Tibial nerve (tissue), 4 donors: Measurements from ENCODE around the gene CORO2B. TPM values are rescaled to one million over a fixed set of nuclear protein-coding genes. Genes with fewer than 3 reads are reported as not detected.
"Not testable (repeated sequence)": the region's sequence is repeated elsewhere in the genome, so short reads cannot be mapped to it uniquely, and the experiment has no call there.

ENCODE experiments used
- DNase-seq, 2 donors: peaks; one replicate each; pipeline ENCODE4 v3.0.0-alpha.2; 2019; ENCODE audit warnings: low spot score in 2 of 2
- H3K27ac ChIP-seq, 4 donors: fragments of 200-600 bp; sonication (generic) in 3 of 4; one replicate each; pipeline ENCODE4 v1.5.1; 2017 to 2019; ENCODE audit warnings: mild to moderate bottlenecking in 1 of 4
- H3K27me3 ChIP-seq, 2 donors: fragments of 200-600 bp; sonication (generic) in 1 of 2; one replicate each; pipeline versions ENCODE4 v1.5.1 to v1.6.0; 2017 to 2019
- H3K36me3 ChIP-seq, 3 donors: fragments of 200-600 bp; sonication (generic); one replicate each; pipeline ENCODE4 v1.5.1; 2018 to 2019
- H3K4me1 ChIP-seq, 4 donors: fragments of 200-600 bp; sonication (generic) in 3 of 4; one replicate each; pipeline ENCODE4 v1.5.1; 2017 to 2019
- H3K4me3 ChIP-seq, 4 donors: fragments of 200-600 bp; sonication (generic) in 3 of 4; one replicate each; pipeline ENCODE4 v1.5.1; 2017 to 2019; ENCODE audit warnings: mild to moderate bottlenecking in 1 of 4, moderate library complexity in 1 of 4
- H3K9me3 ChIP-seq, 4 donors: fragments of 200-600 bp; sonication (generic) in 3 of 4; one replicate each; pipeline ENCODE4 v1.5.1; 2017 to 2019
- CTCF ChIP-seq, 5 experiments: fragments of 200-600 bp in 3 of 5; fragments of 450-650 bp in 2 of 5; sonication (generic) in 3 of 5; IDR thresholded peaks; one replicate each; pipeline ENCODE4 v1.5.1; 2016 to 2019; ENCODE audit warnings: antibody characterized with exemption in 5 of 5, mild to moderate bottlenecking in 3 of 5, moderate library complexity in 2 of 5
- EP300 ChIP-seq, 2 donors: sonication (generic); formaldehyde crosslinking; IDR thresholded peaks; one replicate each; pipeline ENCODE4 v1.6.1; 2017; ENCODE audit warnings: antibody characterized with exemption in 2 of 2, mild to moderate bottlenecking in 1 of 2
- POLR2A ChIP-seq, 2 donors: fragments of 450-650 bp; IDR thresholded peaks; one replicate each; pipeline ENCODE4 v1.6.1; 2017; ENCODE audit warnings: antibody characterized with exemption in 2 of 2, mild to moderate bottlenecking in 2 of 2, moderate library complexity in 2 of 2
- WGBS, 2 donors: methylation state at CpG; one replicate each; pipeline ENCODE4 v1.1.5; 2018; 5-methylcytosine and 5-hydroxymethylcytosine counted together
- total RNA-seq, 4 donors: library from RNA; depleted of rRNA; stranded (reverse); fragments of >200 nt; gene quantifications; one replicate each; pipeline ENCODE4 v1.1.0, GENCODE V29; 2016

Gene CORO2B
- total RNA-seq, 4 donors from 2014 or later = 6.3 to 12.6 (median 9.6) TPM

DNA sequence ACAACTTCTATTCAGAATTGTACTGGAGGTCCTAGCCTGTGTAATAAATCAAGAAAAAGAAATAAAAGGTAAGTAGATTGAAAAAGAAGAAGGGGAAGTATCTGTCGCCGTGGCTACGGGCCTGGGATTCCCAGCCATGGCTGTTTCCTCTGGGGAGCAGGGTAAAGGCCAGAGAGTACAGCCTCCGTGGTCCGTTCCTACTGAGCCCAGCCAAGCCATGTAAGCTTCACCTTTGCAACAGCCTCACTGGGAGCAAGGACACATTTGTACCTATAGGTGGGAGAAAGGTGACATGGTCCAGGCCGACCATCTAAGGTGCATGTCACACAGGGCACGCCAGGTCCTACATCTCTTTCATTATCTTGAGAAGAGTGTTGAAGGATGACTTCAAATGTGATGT is 170.6 kb downstream of the CORO2B start:
- DNase-seq = no peak
- WGBS, 2 donors = 77 to 80% methylated on average over 7 of the region's 7 CpGs

GRCh38 chr15:68749793-68750192 is 171.0 kb downstream of the CORO2B start:
- Histone ChIP-seq H3K27me3 (no peaks in the 10 kb centered on the region), H3K9me3 (peaks cover 0 to 3% (median 0%) of the 10 kb centered on the region in 4 donors), H3K27ac (no peak overlapping the region), H3K4me3 (no peak overlapping the region), H3K4me1 (no peaks in the 10 kb centered on the region), H3K36me3 (no peaks in the 10 kb centered on the region)
- WGBS, 2 donors = 60 to 64% methylated on average over 2 of the region's 2 CpGs
- DNase-seq = no peak
- TF ChIP-seq POLR2A (IDR thresholded peaks at IDR 0.05) = no peak
- TF ChIP-seq EP300 (IDR thresholded peaks at IDR 0.05) = no peak
- no peak for TF ChIP-seq CTCF (IDR thresholded peaks at IDR 0.05)

More for the DNA sequence above, 170.6 kb downstream of the CORO2B start:
- TF ChIP-seq CTCF (IDR thresholded peaks at IDR 0.05) (no peak), EP300 (IDR thresholded peaks at IDR 0.05) (no peak), POLR2A (IDR thresholded peaks at IDR 0.05) (no peak)
- H3K4me3 ChIP-seq = no peak overlapping the region
- H3K36me3 ChIP-seq = no peaks in the 10 kb centered on the region
- no peaks in the 10 kb centered on the region for H3K4me1 ChIP-seq
- H3K27ac ChIP-seq = no peak overlapping the region
- peaks cover 0 to 3% (median 0%) of the 10 kb centered on the region in 4 donors for H3K9me3 ChIP-seq
- no peaks in the 10 kb centered on the region for H3K27me3 ChIP-seq

DNA sequence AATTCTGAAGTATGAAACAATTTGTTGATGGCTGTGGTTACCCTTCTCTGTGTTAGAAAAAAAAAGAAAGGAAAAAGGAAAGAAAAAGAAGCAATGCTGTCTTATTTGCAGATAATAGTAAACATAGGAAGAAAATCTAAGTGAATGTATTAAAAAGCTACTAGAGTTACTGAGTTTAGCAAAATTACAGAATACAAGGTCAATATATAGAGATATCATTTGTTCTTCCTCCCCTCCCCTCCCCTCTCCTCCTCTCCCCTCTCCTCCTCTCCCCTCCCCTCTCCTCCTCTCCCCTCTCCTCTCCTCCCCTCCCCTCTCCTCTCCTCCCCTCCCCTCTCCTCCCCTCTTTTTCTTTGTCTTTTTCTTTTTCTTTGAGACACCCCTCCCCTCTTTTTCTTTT is 172.8 kb downstream of the CORO2B start:
- TF ChIP-seq POLR2A (IDR thresholded peaks at IDR 0.05) (no peak), CTCF (IDR thresholded peaks at IDR 0.05) (no peak), EP300 (IDR thresholded peaks at IDR 0.05) (no peak)
- H3K9me3 ChIP-seq = peaks cover 0 to 3% (median 0%) of the 10 kb centered on the region in 4 donors
- no peak overlapping the region for H3K27ac ChIP-seq
- H3K27me3 ChIP-seq = no peaks in the 10 kb centered on the region
- no peaks in the 10 kb centered on the region for H3K36me3 ChIP-seq
- no peaks in the 10 kb centered on the region for H3K4me1 ChIP-seq
- no peak for DNase-seq
- no peak overlapping the region for H3K4me3 ChIP-seq

DNA sequence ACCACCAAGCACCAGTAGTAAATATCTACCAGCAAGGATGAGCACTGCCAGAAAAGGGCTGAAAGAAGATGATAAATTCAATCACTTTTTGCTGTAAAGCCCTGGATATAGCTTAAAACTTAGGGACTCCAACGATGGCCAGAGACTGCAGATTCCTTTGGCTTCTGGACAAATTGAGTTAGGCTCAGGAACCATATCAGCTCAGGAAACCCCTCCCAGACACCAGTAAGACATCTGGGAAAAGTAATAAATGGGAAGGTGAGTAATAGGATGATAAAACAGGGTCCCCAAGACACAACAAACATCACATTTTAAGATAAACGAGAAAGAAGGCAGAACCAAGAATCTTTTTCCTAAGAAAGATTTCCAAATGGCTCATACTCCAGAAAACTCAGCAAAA is 176.9 kb downstream of the CORO2B start:
- Histone ChIP-seq H3K27me3 (no peaks in the 10 kb centered on the region), H3K36me3 (no peaks in the 10 kb centered on the region), H3K27ac (no peak overlapping the region), H3K9me3 (no peaks in the 10 kb centered on the region), H3K4me1 (no peaks in the 10 kb centered on the region), H3K4me3 (no peak overlapping the region)
- no peak for TF ChIP-seq POLR2A (IDR thresholded peaks at IDR 0.05)
- no peak for TF ChIP-seq CTCF (IDR thresholded peaks at IDR 0.05)
- TF ChIP-seq EP300 (IDR thresholded peaks at IDR 0.05) = no peak
- WGBS, 2 donors = 51 to 60% methylated on average over 2 of the region's 2 CpGs
- DNase-seq = no peak

GRCh38 chr15:68759982-68760579 is 181.3 kb downstream of the CORO2B start:
- WGBS, 2 donors = 90 to 92% methylated on average over 1 of the region's 1 CpG
- not testable (repeated sequence) for H3K4me1 ChIP-seq, H3K36me3 ChIP-seq, H3K27ac ChIP-seq, DNase-seq, H3K9me3 ChIP-seq, H3K4me3 ChIP-seq, H3K27me3 ChIP-seq

DNA sequence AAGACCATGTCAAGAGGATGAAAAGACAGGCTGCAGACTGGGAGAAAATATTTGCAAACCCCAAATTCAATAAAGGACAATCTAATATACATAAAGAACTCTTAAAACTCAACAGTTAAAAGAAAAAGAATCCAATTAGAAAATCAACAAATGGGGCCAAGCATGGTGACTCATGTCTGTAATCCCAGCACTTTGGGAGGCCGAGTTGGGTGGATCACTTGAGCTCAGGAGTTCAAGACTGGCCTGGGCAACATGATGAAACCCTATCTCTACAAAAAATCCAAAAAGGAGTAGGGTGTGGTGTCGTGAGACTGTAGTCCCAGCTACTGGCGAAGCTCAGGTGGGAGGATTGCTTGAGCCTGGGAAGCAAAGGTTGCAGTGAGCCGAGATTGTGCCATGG is 184.3 kb downstream of the CORO2B start:
- H3K27me3 ChIP-seq = no peaks in the 10 kb centered on the region
- no peak overlapping the region for H3K27ac ChIP-seq
- 73 to 85% methylated on average over 4 of the region's 4 CpGs for WGBS, 2 donors
- H3K9me3 ChIP-seq = no peaks in the 10 kb centered on the region
- H3K4me3 ChIP-seq = no peak overlapping the region
- no peaks in the 10 kb centered on the region for H3K36me3 ChIP-seq
- no peak for DNase-seq
- TF ChIP-seq POLR2A (IDR thresholded peaks at IDR 0.05) (no peak), CTCF (IDR thresholded peaks at IDR 0.05) (no peak), EP300 (IDR thresholded peaks at IDR 0.05) (no peak)
- H3K4me1 ChIP-seq = no peaks in the 10 kb centered on the region
